Stimulated activated CD8-positive, alpha-beta memory T cell treated with anti-CD3 and anti-CD28 coated beads, Interleukin-2, amount 100 ng/mL, for 48 hours (primary cell): Measurements from ENCODE around the gene MXI1.

Experiments
- DNase-seq, 2 donors: peaks; one replicate each; pipeline ENCODE4 v3.0.0-alpha.2; 2020; ENCODE audit warnings: low read depth in 2 of 2

Gene MXI1

DNA sequence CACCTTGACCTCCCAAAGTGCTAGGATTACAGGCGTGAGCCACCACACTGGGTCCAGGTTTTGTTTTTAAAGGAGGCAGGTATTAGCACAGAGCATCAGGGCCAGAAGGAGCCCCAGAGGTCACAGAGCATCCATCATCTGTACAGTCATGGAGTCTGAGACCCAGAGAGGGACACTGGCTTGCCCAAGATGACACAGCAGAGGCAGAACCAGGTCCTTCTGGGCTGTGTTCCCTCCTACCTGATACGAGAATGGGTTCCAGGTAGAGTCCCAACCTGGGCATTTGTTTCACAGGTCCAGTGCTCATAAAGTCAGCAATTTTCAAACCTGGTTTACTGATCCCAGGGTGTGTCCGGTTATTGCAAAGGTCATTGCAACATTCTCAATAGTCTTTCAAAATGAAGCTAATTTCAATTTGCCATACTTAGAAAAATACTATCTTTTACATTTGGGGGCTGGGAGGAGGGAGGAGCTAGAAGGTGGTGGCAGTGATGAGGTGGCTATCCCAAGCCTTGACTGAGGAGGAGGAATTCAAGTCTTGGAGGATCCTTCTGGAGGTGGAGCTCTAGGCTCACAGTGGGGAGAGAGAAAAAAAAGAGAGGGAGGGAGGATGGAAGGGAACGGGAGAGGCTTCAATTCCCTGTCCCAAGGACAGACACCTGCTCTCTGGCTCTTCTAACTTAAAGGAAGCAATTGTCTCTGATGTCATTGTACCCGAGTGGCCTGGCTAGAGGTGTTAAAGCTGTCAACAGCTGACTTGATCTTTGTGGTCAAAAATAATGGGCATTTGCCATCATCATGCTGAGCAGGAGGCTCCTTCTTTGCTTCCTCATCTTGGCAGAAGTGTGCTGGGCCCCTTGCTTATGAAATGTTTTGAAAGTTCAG is 8.1 kb downstream of the MXI1 start:
- DNase-seq, result no peak

DNA sequence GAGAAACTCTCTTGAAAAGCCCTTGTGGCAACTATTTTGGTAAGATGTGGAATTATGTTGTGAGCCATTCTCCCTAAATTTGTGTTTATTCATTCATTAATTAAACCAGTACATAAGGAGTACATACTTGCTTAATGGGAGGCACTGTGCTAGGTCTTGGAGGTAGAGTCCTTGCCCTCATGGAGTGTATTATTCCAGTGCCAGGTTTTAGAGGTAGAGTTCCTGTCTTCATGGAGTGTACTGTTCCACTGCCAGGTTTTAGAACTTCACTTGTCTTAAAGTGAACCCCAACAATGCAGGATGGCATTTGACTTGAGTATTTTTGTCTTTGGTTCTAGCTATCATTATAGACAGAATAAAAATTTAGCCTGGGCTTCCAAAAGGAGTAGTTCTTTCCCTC is 8.8 kb downstream of the MXI1 start:
- no peak for DNase-seq

DNA sequence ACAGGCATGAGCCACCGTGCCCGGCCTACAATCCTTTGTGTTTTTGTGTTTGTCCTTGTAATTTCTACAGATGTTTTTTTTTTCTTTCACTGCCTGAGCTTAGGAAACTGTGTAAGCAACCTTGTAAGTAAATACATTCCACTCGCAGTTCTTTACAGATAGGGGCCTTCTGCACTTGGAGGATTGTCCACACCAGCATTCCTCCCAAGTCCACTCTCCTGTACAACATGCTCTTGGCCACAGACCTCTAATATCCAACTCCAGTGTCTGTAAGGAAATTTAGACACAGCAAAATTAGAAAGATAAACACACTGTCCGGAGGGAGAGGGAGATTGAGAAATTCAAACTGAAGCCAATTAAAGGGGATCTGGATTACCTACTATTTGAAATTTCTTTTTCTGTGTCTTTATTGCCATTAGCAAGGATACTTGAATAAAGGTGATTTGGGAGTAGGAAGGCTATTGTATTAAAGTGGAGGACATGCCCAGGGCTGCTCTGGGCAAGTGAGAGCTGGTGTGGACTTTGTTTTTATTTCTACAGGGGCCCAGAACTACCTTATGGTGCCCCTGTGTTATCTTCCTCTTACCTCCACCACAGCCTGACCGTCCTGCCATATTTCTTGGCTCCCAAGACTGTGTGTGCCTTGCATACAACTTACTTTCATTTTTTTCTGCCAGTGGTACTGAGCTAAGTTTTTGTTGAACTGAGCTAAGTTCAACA is 9.7 kb downstream of the MXI1 start:
- no peak for DNase-seq

DNA sequence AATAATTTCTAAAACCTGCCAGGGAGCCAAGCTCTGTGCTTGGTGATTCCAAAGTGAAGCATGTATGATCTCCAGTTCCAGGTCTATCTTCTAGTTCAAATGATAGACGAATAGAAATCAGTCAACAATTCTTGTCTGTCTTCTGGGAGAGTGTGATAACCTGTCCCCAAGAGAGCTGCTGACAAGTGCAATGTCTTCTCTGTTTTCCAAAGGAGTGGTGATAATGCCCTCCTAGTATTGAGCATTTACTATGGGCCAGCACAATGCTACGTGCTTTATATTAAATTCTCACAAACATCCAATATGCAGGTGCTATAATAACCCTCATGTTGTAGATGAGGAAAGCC is 10.2 kb downstream of the MXI1 start:
- DNase-seq, result no peak

- no peak for DNase-seq
Observed at GRCh38 chr10:110218632-110219031, 11.2 kb downstream of the MXI1 start.

DNA sequence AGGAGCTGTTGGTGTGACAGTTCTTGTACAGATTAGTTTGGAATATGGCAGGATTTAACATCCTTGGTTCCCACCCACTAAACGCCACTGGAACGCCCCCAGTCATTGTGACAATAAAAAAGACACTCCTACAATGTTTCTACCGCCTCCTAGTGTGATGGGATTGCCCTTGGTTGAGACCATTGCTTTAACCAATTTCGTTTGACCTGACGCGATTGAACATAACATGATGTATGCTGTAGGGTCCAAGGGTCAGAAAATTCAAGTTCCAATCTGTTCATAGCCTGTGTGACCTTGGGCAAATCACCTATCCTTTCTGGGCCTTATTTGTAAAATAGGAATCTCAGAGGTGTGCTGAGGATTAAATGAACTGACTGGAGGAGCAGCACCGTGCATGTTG is 12.5 kb downstream of the MXI1 start:
- DNase-seq, result no peak

- DNase-seq, result no peak
Observed at GRCh38 chr10:110220398-110220797, 13.0 kb downstream of the MXI1 start.

GRCh38 chr10:110221044-110221720 is 13.8 kb downstream of the MXI1 start:
- no peak for DNase-seq

DNA sequence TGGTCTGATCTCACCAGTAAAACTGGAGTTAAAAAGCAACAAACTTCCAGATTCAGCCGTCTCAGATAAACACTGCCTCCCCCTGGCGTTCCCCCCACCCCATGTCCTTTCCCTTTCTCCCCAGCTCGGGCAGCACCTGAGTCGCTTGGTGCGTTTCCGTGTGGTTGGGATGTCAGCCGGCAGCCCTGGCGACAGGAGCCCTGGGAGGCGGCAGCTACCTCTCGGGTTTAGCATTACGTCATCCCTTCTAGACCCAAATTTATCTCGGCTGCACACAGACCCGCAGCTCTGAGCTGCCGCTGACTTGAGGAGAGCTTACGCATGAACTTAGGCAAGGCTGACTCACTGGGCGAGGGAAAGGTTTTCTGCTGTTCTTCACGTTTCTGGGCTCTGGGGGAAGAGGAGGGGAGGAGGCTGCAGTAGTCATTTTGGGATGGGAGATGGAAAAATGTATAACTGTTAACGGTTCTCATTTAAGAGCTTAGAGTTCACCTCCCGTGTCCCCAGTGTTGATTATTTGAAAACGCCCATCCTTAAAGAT is 14.4 kb downstream of the MXI1 start:
- DNase-seq, result peak; percentile 31 to 61

DNA sequence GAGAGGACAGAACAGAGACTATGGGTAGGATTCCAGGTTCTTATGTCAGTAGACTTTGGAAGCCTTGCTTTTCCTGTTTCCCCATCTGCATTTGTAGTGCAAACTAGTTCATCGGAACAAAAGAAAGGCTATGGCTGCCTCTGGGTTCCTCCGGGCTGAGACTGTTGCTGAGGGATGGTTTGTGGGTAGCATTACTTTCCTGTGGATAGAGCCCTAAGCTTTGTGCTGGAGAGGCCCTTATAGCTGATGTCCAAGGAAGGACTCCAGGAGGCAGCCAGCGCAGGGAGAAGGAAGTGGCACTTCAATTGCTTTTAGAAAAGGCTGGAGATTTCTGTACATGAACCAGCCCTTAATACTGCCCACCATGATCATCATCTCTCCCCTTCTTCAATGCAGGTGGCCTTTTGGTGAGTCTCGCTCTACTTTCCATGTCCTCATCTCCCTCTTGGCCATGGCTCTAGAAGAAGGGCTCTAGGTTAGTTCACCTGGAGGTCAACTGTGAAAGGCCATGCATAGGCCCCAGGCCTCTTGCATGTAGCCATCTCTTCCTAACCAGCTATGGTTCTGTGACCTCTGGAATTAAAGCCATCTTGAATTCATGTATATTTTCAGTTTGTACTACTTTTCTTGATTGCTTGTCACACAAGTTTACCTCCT is 15.4 kb downstream of the MXI1 start:
- DNase-seq, result no peak

GRCh38 chr10:110223298-110223925 is 16.0 kb downstream of the MXI1 start:
- DNase-seq, result no peak

GRCh38 chr10:110224992-110225391 is 17.6 kb downstream of the MXI1 start:
- DNase-seq, result no peak

- no peak for DNase-seq
Observed at GRCh38 chr10:110225441-110225755, 18.0 kb downstream of the MXI1 start.

- peak; percentile 78 to 79 for DNase-seq
Observed at GRCh38 chr10:110225756-110226542, 18.5 kb downstream of the MXI1 start.

DNA sequence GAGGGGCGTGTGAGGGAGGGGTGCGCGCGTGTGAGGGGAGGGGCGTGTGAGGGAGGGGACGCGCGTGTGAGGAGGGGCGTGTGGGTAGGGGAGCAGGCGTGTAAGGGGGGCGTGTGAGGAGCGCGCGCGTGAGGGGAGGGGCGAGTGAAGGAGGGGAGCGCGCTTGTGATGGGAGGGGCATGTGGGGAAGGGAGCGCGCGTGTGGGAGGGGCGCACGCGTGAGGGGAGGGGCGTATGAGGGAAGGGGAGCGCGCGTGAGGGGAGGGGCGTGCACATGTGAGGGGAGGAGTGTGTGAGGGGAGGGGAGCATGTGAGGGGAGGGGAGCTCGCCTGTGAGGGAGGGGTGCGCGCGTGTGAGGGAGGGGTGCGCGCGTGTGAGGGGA is 19.1 kb downstream of the MXI1 start:
- DNase-seq, result peak; percentile 75 to 76

- DNase-seq, result peak in 1 of 2 donors; percentile 39
Observed at GRCh38 chr10:110226926-110227641, 19.7 kb downstream of the MXI1 start.

GRCh38 chr10:110228066-110228465 is 20.7 kb downstream of the MXI1 start:
- no peak for DNase-seq

DNA sequence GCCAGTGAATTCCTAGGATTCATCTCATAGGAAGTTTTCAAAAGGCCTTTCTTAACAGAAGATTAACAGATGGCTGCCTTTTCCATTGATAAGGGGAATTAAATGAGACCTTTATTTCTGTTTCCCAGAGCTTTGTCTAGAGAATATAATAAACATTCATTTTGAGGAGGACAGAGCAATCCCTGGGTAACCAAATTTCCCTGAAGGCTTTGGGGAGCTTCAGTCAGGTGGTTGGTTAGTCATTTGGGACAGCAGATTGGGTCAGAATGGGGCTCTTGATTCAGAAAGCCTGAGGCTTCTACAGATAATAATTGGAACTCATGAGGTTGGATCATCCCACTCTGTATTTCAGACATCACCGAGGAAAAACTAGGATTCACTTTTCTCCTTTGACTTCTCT is 21.8 kb downstream of the MXI1 start:
- no peak for DNase-seq

DNA sequence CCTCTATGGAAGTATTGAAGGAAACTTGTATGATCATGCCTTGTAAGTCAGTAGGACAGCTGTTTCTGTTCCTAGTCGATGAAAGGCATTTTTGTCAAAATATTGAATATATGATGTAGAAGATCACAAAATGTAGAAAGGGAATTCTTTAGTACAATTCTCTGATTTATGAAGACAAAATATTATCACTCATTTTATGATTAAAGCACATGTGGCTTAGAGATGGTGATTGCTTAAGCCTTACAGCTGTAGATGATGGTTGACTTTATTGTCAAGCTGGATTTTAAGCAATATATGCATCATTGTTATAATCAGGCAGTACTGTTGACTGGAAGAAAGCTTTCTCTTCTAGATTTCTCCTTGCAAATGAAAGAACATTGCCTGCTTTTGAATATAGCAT is 26.4 kb downstream of the MXI1 start:
- DNase-seq, result no peak

GRCh38 chr10:110237894-110238480 is 30.6 kb downstream of the MXI1 start:
- DNase-seq, result no peak
